Fibroblast of villous mesenchyme (primary cell): Measurements from ENCODE around the gene METTL15. TPM values are rescaled to one million over a fixed set of nuclear protein-coding genes. Genes with fewer than 3 reads are reported as not detected.
A peak's percentile ranks its signal among the peaks of the same experiment; 100 is the strongest.
"Not testable (repeated sequence)": the region's sequence is repeated elsewhere in the genome, so short reads cannot be mapped to it uniquely, and the experiment has no call there.

Source experiments
- DNase-seq: peaks from one replicate; pipeline ENCODE4 v3.0.0-alpha.2; 2010; ENCODE audit warnings: low read depth
- H3K4me3 ChIP-seq: 2 replicates; pipeline ENCODE4 v1.5.1; 2011; ENCODE audit warnings: low read depth, mild to moderate bottlenecking, low read length
- total RNA-seq: library from RNA; depleted of rRNA; stranded (reverse); fragments of >200 nt; gene quantifications from 2 replicates; pipeline ENCODE4 v1.2.3, GENCODE V29; 2012
- TF ChIP-seq, protein P1 (sequence below): IDR thresholded peaks from 2 replicates; pipeline ENCODE4 v1.5.1; 2012; ENCODE audit warnings: low read depth, mild to moderate bottlenecking, low read length; ENCODE audit not compliant: insufficient read depth

METTL15 gene
- total RNA-seq, 1 donor = 28.1 TPM

DNA sequence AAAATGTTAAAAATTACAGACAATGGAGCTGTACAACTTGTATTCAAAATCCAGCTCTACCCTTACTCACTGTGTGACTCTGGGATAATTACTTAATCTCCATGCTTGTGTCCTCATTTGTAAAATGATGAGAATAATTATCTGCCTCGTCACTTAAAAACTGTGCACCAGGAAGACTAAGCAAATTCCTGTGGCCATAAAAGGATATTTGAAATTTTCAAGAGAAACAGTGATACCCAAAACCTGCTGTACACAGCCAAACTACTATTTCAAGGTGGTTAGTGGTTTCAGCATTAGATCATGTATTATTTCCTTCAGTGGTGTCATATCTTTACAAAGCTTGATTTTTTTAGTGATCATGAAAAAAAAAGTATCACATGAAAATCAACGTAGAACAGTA lies 136.9 kb downstream of the METTL15 start:
- H3K4me3 ChIP-seq = no peak overlapping the region
- no peak for DNase-seq
- TF ChIP-seq, protein P1, sequence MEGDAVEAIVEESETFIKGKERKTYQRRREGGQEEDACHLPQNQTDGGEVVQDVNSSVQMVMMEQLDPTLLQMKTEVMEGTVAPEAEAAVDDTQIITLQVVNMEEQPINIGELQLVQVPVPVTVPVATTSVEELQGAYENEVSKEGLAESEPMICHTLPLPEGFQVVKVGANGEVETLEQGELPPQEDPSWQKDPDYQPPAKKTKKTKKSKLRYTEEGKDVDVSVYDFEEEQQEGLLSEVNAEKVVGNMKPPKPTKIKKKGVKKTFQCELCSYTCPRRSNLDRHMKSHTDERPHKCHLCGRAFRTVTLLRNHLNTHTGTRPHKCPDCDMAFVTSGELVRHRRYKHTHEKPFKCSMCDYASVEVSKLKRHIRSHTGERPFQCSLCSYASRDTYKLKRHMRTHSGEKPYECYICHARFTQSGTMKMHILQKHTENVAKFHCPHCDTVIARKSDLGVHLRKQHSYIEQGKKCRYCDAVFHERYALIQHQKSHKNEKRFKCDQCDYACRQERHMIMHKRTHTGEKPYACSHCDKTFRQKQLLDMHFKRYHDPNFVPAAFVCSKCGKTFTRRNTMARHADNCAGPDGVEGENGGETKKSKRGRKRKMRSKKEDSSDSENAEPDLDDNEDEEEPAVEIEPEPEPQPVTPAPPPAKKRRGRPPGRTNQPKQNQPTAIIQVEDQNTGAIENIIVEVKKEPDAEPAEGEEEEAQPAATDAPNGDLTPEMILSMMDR = no peak

DNA sequence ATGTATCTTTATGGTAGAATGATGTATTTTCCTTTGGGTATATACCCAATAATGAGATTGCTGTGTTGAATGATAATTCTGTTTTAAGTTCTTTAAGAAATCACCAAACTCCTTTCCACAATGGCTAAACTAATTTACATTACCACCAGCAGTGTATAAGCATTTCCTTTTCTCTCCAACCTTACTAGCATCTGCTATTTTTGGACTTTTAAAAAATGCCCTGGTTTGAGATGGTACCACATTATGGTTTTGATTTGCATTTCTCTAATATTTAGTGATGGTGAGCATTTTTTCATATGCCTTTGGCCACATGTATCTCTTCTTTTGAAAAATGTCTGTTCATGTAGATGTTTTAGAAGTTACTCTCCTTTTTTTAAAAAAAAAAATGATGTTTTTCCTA lies 142.0 kb downstream of the METTL15 start:
- no peak overlapping the region for H3K4me3 ChIP-seq
- no peak for DNase-seq
- TF ChIP-seq, protein P1 = no peak

DNA sequence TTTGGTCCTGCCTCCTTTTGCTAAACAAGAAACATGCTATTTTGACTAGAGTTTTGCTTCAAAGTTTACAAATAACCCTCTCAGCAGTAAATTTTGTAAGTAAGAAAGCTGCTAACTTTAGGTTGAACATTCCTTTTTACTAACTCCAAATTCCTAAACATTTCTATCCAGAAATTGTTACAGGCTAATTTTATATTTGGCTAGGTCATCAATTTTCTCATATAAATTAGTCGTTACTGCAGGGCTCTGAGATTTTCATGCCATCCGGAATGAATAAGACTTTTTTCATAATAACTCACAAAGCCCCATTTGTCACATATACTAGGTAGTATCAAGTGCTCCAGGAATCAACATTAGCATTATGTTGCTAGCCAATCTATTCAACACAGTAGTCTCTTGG lies 143.1 kb downstream of the METTL15 start:
- no peak for DNase-seq
- no peak overlapping the region for H3K4me3 ChIP-seq
- TF ChIP-seq, protein P1 = no peak

DNA sequence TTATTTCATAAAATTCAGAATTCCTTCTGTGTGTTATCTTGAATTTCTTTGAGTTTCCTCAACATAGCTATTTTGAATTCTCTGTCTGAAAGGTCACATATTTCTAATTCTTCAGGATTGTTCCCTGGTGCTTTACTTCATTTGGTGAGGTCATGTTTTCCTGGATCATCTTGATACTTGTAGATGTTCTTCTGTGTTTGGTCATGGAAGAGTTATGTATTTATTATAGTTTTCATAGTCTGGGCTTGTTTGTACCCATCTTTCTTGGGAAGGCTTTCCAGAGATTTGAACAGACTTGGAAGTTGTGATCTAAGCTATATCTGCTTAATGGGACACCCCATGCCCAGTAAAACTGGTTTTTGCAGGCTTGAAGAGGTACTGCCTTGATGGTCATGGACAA lies 149.6 kb downstream of the METTL15 start:
- no peak overlapping the region for H3K4me3 ChIP-seq
- peak; percentile 14 for DNase-seq
- TF ChIP-seq, protein P1 = no peak

DNA sequence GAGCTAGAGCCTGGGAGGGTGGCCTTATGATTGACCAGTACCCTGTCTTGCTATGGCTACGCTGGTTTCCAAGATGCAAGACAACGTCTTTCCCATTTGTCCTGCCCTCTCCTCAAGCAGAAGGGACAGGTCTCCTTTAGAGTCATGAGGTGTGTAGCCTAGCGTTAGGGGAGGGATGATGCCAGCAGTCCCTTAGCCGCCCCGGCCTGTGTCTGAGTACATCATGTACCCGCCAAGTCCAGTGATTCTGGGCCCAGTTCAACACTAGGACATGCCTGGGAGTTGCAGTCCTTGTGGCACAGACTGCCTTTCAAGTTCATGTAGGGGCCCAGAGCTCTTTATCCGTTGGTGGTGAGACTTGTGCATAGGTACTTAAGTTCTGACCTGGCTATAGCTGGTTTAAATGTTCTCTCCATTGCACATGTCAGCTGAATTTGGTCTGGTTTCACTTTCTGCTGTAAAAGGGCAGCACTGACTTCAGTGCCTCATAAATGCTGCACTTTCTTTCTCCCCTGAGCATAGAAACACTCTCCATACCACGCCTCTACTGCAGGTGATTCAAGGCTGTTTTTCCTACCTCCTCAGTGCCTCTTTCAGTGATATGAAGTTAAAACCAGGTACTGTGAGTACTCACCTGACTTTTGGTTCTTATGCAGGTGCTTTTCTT lies 151.1 kb downstream of the METTL15 start:
- DNase-seq = peak; percentile 22
- TF ChIP-seq, protein P1 = no peak
- H3K4me3 ChIP-seq = no peak overlapping the region

DNA sequence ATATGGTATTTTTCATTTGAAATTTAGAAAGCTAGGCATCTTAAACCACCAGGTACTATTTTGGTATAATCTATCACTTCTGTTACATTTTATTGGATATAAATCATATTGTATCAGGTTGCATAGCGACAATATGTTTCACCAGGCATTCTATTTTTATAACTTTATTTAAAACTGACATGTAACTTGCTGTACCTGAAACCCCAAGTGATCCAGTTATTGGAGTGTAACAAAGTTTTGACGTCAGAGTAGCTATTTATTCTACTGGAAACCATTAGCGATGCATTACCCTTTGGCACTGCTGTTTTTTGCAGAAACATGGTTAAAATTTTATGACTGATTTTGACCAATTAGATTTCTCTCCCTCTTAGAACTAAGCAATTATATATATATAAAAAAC lies 160.7 kb downstream of the METTL15 start:
- TF ChIP-seq, protein P1 = no peak
- DNase-seq = no peak
- no peak overlapping the region for H3K4me3 ChIP-seq

DNA sequence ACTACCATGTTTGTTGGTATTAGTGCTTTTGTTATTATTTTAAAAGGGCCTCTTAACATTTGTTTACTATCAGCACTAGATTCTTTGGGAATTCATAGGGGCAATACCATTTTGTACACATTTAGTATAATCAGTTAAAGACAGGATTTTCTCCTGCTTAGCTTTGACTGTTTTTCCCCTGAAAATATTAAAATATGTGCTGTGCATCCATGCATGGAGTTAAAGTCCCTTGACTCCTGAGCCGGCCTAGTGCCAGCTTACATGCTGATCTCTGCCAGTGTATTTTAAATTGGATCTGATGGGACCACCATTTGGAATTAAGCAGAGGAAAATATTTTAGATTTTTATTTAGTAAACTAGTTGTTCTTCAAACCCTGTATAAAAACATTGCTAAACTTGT lies 161.4 kb downstream of the METTL15 start:
- H3K4me3 ChIP-seq = no peak overlapping the region
- TF ChIP-seq, protein P1 = no peak
- DNase-seq = no peak

DNA sequence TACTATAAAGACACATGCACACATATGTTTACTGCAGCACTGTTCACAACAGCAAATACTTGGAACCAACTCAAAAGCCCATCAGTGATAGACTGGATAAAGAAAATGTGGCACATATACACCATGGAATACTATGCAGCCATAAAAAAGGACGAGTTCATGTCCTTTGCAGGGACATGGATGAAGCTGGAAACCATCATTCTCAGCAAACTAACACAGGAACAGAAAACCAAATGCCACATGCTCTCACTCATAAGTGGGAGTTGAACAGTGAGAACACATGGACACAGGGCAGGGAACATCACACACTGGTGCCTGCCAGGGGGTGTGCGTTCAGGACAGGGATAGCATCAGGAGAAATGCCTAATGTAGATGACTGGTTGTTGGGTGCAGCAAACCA lies 164.1 kb downstream of the METTL15 start:
- H3K4me3 ChIP-seq, DNase-seq: not testable (repeated sequence)
